Smooth muscle cell (in vitro differentiated cells): ENCODE measurements around the gene DBT. TPM values are rescaled to one million over a fixed set of nuclear protein-coding genes. Genes with fewer than 3 reads are reported as not detected.

Experiments used
- DNase-seq: peaks from one replicate; lab custom pipeline; 2025; ENCODE audit not compliant: unreplicated experiment; lab: John Stamatoyannopoulos, UW
- H2AFZ ChIP-seq: fragments of 200-600 bp; sonication (generic); 2 replicates; pipeline ENCODE4 v1.6.0; 2016; ENCODE audit warnings: antibody characterized with exemption, low read depth, mild to moderate bottlenecking
- H3F3A ChIP-seq: fragments of 200-600 bp; sonication (generic); 2 replicates; pipeline ENCODE4 v1.6.0; 2017; ENCODE audit warnings: antibody characterized with exemption, low read depth
- H3K27ac ChIP-seq: fragments of 200-600 bp; sonication (generic); 2 replicates; pipeline ENCODE4 v1.5.1; 2016; ENCODE audit warnings: low read depth, mild to moderate bottlenecking
- H3K27me3 ChIP-seq: fragments of 200-600 bp; sonication (generic); 2 replicates; pipeline ENCODE4 v1.6.1; 2016; ENCODE audit warnings: low read depth, mild to moderate bottlenecking
- H3K36me3 ChIP-seq: fragments of 200-600 bp; sonication (generic); 2 replicates; pipeline ENCODE4 v1.5.1; 2016; ENCODE audit warnings: low read depth
- H3K4me1 ChIP-seq: fragments of 200-600 bp; sonication (generic); 2 replicates; pipeline ENCODE4 v1.5.1; 2016; ENCODE audit warnings: low read depth
- H3K4me2 ChIP-seq: fragments of 200-600 bp; sonication (generic); 2 replicates; pipeline ENCODE4 v1.6.0; 2016; ENCODE audit warnings: mild to moderate bottlenecking
- H3K4me3 ChIP-seq: fragments of 200-600 bp; sonication (generic); 2 replicates; pipeline ENCODE4 v1.5.1; 2016; ENCODE audit warnings: mild to moderate bottlenecking
- H3K79me2 ChIP-seq: fragments of 200-600 bp; sonication (generic); 2 replicates; pipeline ENCODE4 v1.6.0; 2016; ENCODE audit warnings: low read depth, mild to moderate bottlenecking
- H3K9ac ChIP-seq: fragments of 200-600 bp; sonication (generic); 2 replicates; pipeline ENCODE4 v1.6.0; 2016; ENCODE audit warnings: low read depth
- H3K9me3 ChIP-seq: fragments of 200-600 bp; sonication (generic); replicated peaks from 2 replicates; pipeline ENCODE4 v1.5.1; 2016; ENCODE audit warnings: low read depth
- H4K20me1 ChIP-seq: fragments of 200-600 bp; sonication (generic); 2 replicates; pipeline ENCODE4 v1.6.0; 2016; ENCODE audit warnings: low read depth
- CTCF ChIP-seq: fragments of 200-600 bp; sonication (generic); IDR thresholded peaks from 2 replicates; pipeline ENCODE4 v1.5.1; 2017; ENCODE audit warnings: borderline replicate concordance, mild to moderate bottlenecking, antibody characterized with exemption; ENCODE audit not compliant: insufficient read depth, poor library complexity, severe bottlenecking
- WGBS: methylation state at CpG from one replicate; pipeline ENCODE4 v1.1.7; 2016; ENCODE audit warnings: low lambda C conversion rate; 5-methylcytosine and 5-hydroxymethylcytosine counted together
- polyA plus RNA-seq: library from polyadenylated mRNA; unstranded; fragments of >200 nt; fragmentation: Nextera tagmentation; extraction: Ambion mirVana; gene quantifications from 2 replicates; pipeline ENCODE4 v1.2.1, GENCODE V29; 2016
- total RNA-seq: library from RNA; depleted of rRNA; stranded (reverse); fragments of >200 nt; gene quantifications from 2 replicates; pipeline ENCODE4 v1.2.3, GENCODE V29; 2014

Gene DBT
- total and polyA plus RNA-seq, 2 experiments from 2014 or later = 3.8 to 17.1 TPM

GRCh38 chr1:100183370-100183769, 66.3 kb downstream of the DBT start:
- TF ChIP-seq CTCF = no peak
- no peak for DNase-seq
- Histone ChIP-seq H3K27me3 (no peaks in the 10 kb centered on the region), H3K4me3 (no peak overlapping the region), H3K36me3 (no peaks in the 10 kb centered on the region), H2AFZ (no peak overlapping the region), H3K4me2 (no peak overlapping the region), H3K79me2 (no peaks in the 10 kb centered on the region), H4K20me1 (no peaks in the 10 kb centered on the region), H3F3A (no peaks in the 10 kb centered on the region), H3K4me1 (peaks cover 4% of the 10 kb centered on the region), H3K27ac (no peak overlapping the region), H3K9ac (no peak overlapping the region), H3K9me3 (no peaks in the 10 kb centered on the region)
- WGBS = 81% methylated on average over 4 of the region's 4 CpGs

GRCh38 chr1:100178091-100178490, 71.5 kb downstream of the DBT start, which contains the start of gene LRRC39:
TSS of gene LRRC39 (minus strand) at chr1:100178256. CDS start at chr1:100168516, 9,740 bp downstream.
- H3K4me1 ChIP-seq = no peaks in the 10 kb centered on the region
- no peaks in the 10 kb centered on the region for H3F3A ChIP-seq
- no peaks in the 10 kb centered on the region for H3K79me2 ChIP-seq
- no peaks in the 10 kb centered on the region for H3K27me3 ChIP-seq
- H2AFZ ChIP-seq = no peak within 1 kb of the TSS
- H3K4me3 ChIP-seq = no peak within 1 kb of the TSS
- TF ChIP-seq CTCF = no peak
- DNase-seq = no peak
- H3K9ac ChIP-seq = no peak within 1 kb of the TSS
- no peak within 1 kb of the TSS for H3K27ac ChIP-seq
- WGBS = 76% methylated on average over 5 of the region's 5 CpGs
- H3K9me3 ChIP-seq = no peaks in the 10 kb centered on the region
- no peaks in the 10 kb centered on the region for H4K20me1 ChIP-seq
- H3K36me3 ChIP-seq = no peaks in the 10 kb centered on the region
- no peak within 1 kb of the TSS for H3K4me2 ChIP-seq

GRCh38 chr1:100177295-100178041, 72.2 kb downstream of the DBT start:
- Histone ChIP-seq H3K79me2 (no peaks in the 10 kb centered on the region), H3K4me3 (no peak overlapping the region), H3K36me3 (no peaks in the 10 kb centered on the region), H3K27ac (no peak overlapping the region), H3K4me2 (no peak overlapping the region), H4K20me1 (no peaks in the 10 kb centered on the region), H3K9ac (no peak overlapping the region), H3K27me3 (no peaks in the 10 kb centered on the region), H3K9me3 (no peaks in the 10 kb centered on the region), H2AFZ (no peak overlapping the region), H3K4me1 (no peaks in the 10 kb centered on the region), H3F3A (no peaks in the 10 kb centered on the region)
- TF ChIP-seq CTCF = no peak
- DNase-seq = no peak
- WGBS = 88% methylated on average over 4 of the region's 4 CpGs

GRCh38 chr1:100168051-100168450, 81.6 kb downstream of the DBT start:
- peaks cover 4% of the 10 kb centered on the region for H3K4me1 ChIP-seq
- 97% methylated on average over 2 of the region's 2 CpGs for WGBS
- no peak overlapping the region for H3K9ac ChIP-seq
- H3F3A ChIP-seq = no peaks in the 10 kb centered on the region
- no peaks in the 10 kb centered on the region for H4K20me1 ChIP-seq
- H3K9me3 ChIP-seq = no peaks in the 10 kb centered on the region
- DNase-seq = no peak
- no peak for TF ChIP-seq CTCF
- no peak overlapping the region for H3K4me2 ChIP-seq
- H3K4me3 ChIP-seq = no peak overlapping the region
- no peak overlapping the region for H2AFZ ChIP-seq
- no peaks in the 10 kb centered on the region for H3K36me3 ChIP-seq
- H3K27ac ChIP-seq = no peak overlapping the region
- H3K27me3 ChIP-seq = no peaks in the 10 kb centered on the region
- H3K79me2 ChIP-seq = no peaks in the 10 kb centered on the region
